NCI-H345 treated with DMSO at 0.1 percent for 48 hours (cell line): ENCODE results near the gene B4GALT3.

Source experiments
- DNase-seq: peaks from one replicate; lab custom pipeline; 2025; ENCODE audit not compliant: unreplicated experiment; lab: John Stamatoyannopoulos, UW

The B4GALT3 gene

GRCh38 chr1:161163793-161164192 is 13.5 kb downstream of the B4GALT3 start:
- no peak for DNase-seq

- DNase-seq, result no peak
Measured at GRCh38 chr1:161162806-161163205, 14.5 kb downstream of the B4GALT3 start.

- DNase-seq, result no peak
Measured at GRCh38 chr1:161162052-161162451, 15.3 kb downstream of the B4GALT3 start.

- no peak for DNase-seq
Measured at GRCh38 chr1:161161652-161162051, 15.7 kb downstream of the B4GALT3 start.

- DNase-seq, result no peak
Measured at GRCh38 chr1:161160671-161161145, 16.6 kb downstream of the B4GALT3 start.

GRCh38 chr1:161159913-161160243 is 17.4 kb downstream of the B4GALT3 start:
- no peak for DNase-seq

GRCh38 chr1:161159087-161159912 is 18.0 kb downstream of the B4GALT3 start, which contains the start of gene USP21:
USP21 (plus strand) TSS chr1:161159500; CDS start chr1:161160641, 1,141 bp downstream.
- DNase-seq, result peak; percentile 78

- no peak for DNase-seq
Measured at GRCh38 chr1:161158316-161159010, 18.8 kb downstream of the B4GALT3 start.

- DNase-seq, result no peak
Measured at GRCh38 chr1:161157867-161158266, 19.4 kb downstream of the B4GALT3 start.

- DNase-seq, result peak; percentile 94
Measured at GRCh38 chr1:161153682-161154337, 23.5 kb downstream of the B4GALT3 start, which contains the start of gene UFC1. UFC1 (plus strand) TSS chr1:161153978; CDS start chr1:161153998, 20 bp downstream.

GRCh38 chr1:161153176-161153575 is 24.1 kb downstream of the B4GALT3 start:
- no peak for DNase-seq

GRCh38 chr1:161145832-161146231 is 31.5 kb downstream of the B4GALT3 start:
- DNase-seq, result no peak

- no peak for DNase-seq
Measured at GRCh38 chr1:161140755-161141400, 36.4 kb downstream of the B4GALT3 start.

GRCh38 chr1:161139766-161140165 is 37.5 kb downstream of the B4GALT3 start:
- DNase-seq, result no peak

GRCh38 chr1:161138431-161138830 is 38.9 kb downstream of the B4GALT3 start:
- no peak for DNase-seq

- no peak for DNase-seq
Measured at GRCh38 chr1:161137881-161138280, 39.4 kb downstream of the B4GALT3 start.

GRCh38 chr1:161133220-161133740 is 44.0 kb downstream of the B4GALT3 start:
- DNase-seq, result no peak

GRCh38 chr1:161132410-161133219 is 44.7 kb downstream of the B4GALT3 start, which contains the start of gene DEDD:
DEDD (minus strand) TSS chr1:161132667; CDS start chr1:161124462, 8,205 bp downstream.
- DNase-seq, result peak; percentile 93

GRCh38 chr1:161131523-161132409 is 45.5 kb downstream of the B4GALT3 start:
- no peak for DNase-seq
